WERI-Rb-1 (cell line): ENCODE measurements around the gene HECTD4.

ENCODE experiments used
- DNase-seq: peaks from one replicate; pipeline ENCODE4 v3.0.0-alpha.2; 2020
- H3K27ac ChIP-seq: fragments of 250-450 bp; sonication (Bioruptor Pico); 2 replicates; pipeline ENCODE4 v1.5.1; 2020; ENCODE audit warnings: mild to moderate bottlenecking, moderate library complexity
- H3K27me3 ChIP-seq: fragments of 250-450 bp; sonication (Bioruptor Pico); 2 replicates; pipeline ENCODE4 v1.5.1; 2021; ENCODE audit warnings: mild to moderate bottlenecking, low read depth, moderate library complexity; ENCODE audit not compliant: insufficient read depth, severe bottlenecking
- H3K36me3 ChIP-seq: fragments of 250-450 bp; sonication (Bioruptor Pico); 2 replicates; pipeline ENCODE4 v1.5.1; 2020; ENCODE audit warnings: mild to moderate bottlenecking, moderate library complexity
- H3K4me3 ChIP-seq: 2 replicates; pipeline ENCODE4 v1.5.1; 2011; ENCODE audit warnings: low read depth, mild to moderate bottlenecking, control low read depth, low read length
- H3K9me3 ChIP-seq: fragments of 250-450 bp; sonication (Bioruptor Pico); 2 replicates; pipeline ENCODE4 v1.5.1; 2021; ENCODE audit warnings: mild to moderate bottlenecking, moderate library complexity; ENCODE audit not compliant: severe bottlenecking
- CTCF ChIP-seq: IDR thresholded peaks from 2 replicates; pipeline ENCODE4 v1.5.1; 2011; ENCODE audit warnings: low read depth, mild to moderate bottlenecking, control low read depth, inconsistent platforms, low read length

Gene HECTD4

GRCh38 chr12:112194601-112195247 lies 187.5 kb downstream of the HECTD4 start:
- no peak for TF ChIP-seq CTCF
- DNase-seq: no peak
- H3K4me3 ChIP-seq: no peak overlapping the region
- no peaks in the 10 kb centered on the region for H3K9me3 ChIP-seq
- peaks cover 63% of the 10 kb centered on the region for H3K36me3 ChIP-seq
- H3K27me3 ChIP-seq: no peaks in the 10 kb centered on the region
- H3K27ac ChIP-seq: no peak overlapping the region

GRCh38 chr12:112192475-112192874 lies 189.8 kb downstream of the HECTD4 start:
- TF ChIP-seq CTCF: no peak
- no peak overlapping the region for H3K27ac ChIP-seq

GRCh38 chr12:112191840-112192321 lies 190.3 kb downstream of the HECTD4 start:
- no peak for DNase-seq
- Histone ChIP-seq H3K4me3 (no peak overlapping the region), H3K27ac (no peak overlapping the region), H3K27me3 (no peaks in the 10 kb centered on the region), H3K9me3 (no peaks in the 10 kb centered on the region), H3K36me3 (peaks cover 51% of the 10 kb centered on the region)
- TF ChIP-seq CTCF: no peak

More at GRCh38 chr12:112192475-112192874, 189.8 kb downstream of the HECTD4 start:
- H3K9me3 ChIP-seq: no peaks in the 10 kb centered on the region
- peaks cover 51% of the 10 kb centered on the region for H3K36me3 ChIP-seq
- no peak overlapping the region for H3K4me3 ChIP-seq
- no peaks in the 10 kb centered on the region for H3K27me3 ChIP-seq
- no peak for DNase-seq

GRCh38 chr12:112191201-112191600 lies 191.0 kb downstream of the HECTD4 start:
- DNase-seq: no peak
- peaks cover 51% of the 10 kb centered on the region for H3K36me3 ChIP-seq
- no peak overlapping the region for H3K4me3 ChIP-seq
- H3K27me3 ChIP-seq: no peaks in the 10 kb centered on the region
- H3K27ac ChIP-seq: no peak overlapping the region
- TF ChIP-seq CTCF: no peak
- no peaks in the 10 kb centered on the region for H3K9me3 ChIP-seq

- TF ChIP-seq CTCF: peak; percentile 30; the same call in 1 of the 2 replicates
- no peak for DNase-seq
- Histone ChIP-seq H3K36me3 (peaks cover 52% of the 10 kb centered on the region), H3K27me3 (no peaks in the 10 kb centered on the region), H3K4me3 (no peak overlapping the region), H3K27ac (no peak overlapping the region), H3K9me3 (no peaks in the 10 kb centered on the region)
Observed at GRCh38 chr12:112190231-112191025, 191.8 kb downstream of the HECTD4 start.
